ENCODE results near the gene CRTAC1. TPM values are rescaled to one million over a fixed set of nuclear protein-coding genes. Genes with fewer than 3 reads are reported as not detected.
A peak's percentile ranks its signal among the peaks of the same experiment; 100 is the strongest.

CRTAC1 gene
- total RNA-seq, 1 experiment from 2014 or later = not detected

- DNase-seq (ENCODE audit: low spot score) = no peak
These were observed 132.0 kb downstream of the CRTAC1 start for GRCh38 chr10:97898429-97898828.

GRCh38 chr10:97896756-97897358 is 133.6 kb downstream of the CRTAC1 start:
- no peak for DNase-seq (ENCODE audit: low spot score)

GRCh38 chr10:97895915-97896314 is 134.5 kb downstream of the CRTAC1 start:
- DNase-seq (ENCODE audit: low spot score) = no peak

GRCh38 chr10:97895084-97895483 is 135.3 kb downstream of the CRTAC1 start:
- DNase-seq (ENCODE audit: low spot score) = no peak

GRCh38 chr10:97894092-97894491 is 136.3 kb downstream of the CRTAC1 start:
- DNase-seq (ENCODE audit: low spot score) = no peak

- no peak for DNase-seq (ENCODE audit: low spot score)
These were observed 137.5 kb downstream of the CRTAC1 start for GRCh38 chr10:97892939-97893338.

- DNase-seq (ENCODE audit: low spot score) = no peak
These were observed 137.9 kb downstream of the CRTAC1 start for GRCh38 chr10:97892506-97892905.

GRCh38 chr10:97891497-97892167 is 138.8 kb downstream of the CRTAC1 start:
- DNase-seq (ENCODE audit: low spot score) = no peak

GRCh38 chr10:97889461-97890265 is 140.8 kb downstream of the CRTAC1 start:
- no peak for DNase-seq (ENCODE audit: low spot score)

GRCh38 chr10:97888641-97889262 is 141.7 kb downstream of the CRTAC1 start:
- peak; percentile 57 for DNase-seq (ENCODE audit: low spot score)

GRCh38 chr10:97888134-97888533 is 142.3 kb downstream of the CRTAC1 start:
- DNase-seq (ENCODE audit: low spot score) = no peak

- DNase-seq (ENCODE audit: low spot score) = no peak
These were observed 143.0 kb downstream of the CRTAC1 start for GRCh38 chr10:97887399-97887798.

- no peak for DNase-seq (ENCODE audit: low spot score)
These were observed 144.1 kb downstream of the CRTAC1 start for GRCh38 chr10:97886286-97886685.

- no peak for DNase-seq (ENCODE audit: low spot score)
These were observed 147.3 kb downstream of the CRTAC1 start for GRCh38 chr10:97883092-97883485.

GRCh38 chr10:97882142-97883091 is 148.0 kb downstream of the CRTAC1 start:
- peak; percentile 87 for DNase-seq (ENCODE audit: low spot score)

- no peak for DNase-seq (ENCODE audit: low spot score)
These were observed 150.3 kb downstream of the CRTAC1 start for GRCh38 chr10:97880109-97880508.

- DNase-seq (ENCODE audit: low spot score) = no peak
These were observed 151.2 kb downstream of the CRTAC1 start for GRCh38 chr10:97879241-97879640.

GRCh38 chr10:97876402-97876801 is 154.0 kb downstream of the CRTAC1 start:
- DNase-seq (ENCODE audit: low spot score) = no peak

- DNase-seq (ENCODE audit: low spot score) = no peak
These were observed 155.0 kb downstream of the CRTAC1 start for GRCh38 chr10:97875391-97875790.

GRCh38 chr10:97874332-97874731 is 156.1 kb downstream of the CRTAC1 start:
- no peak for DNase-seq (ENCODE audit: low spot score)

GRCh38 chr10:97873569-97873968 is 156.9 kb downstream of the CRTAC1 start:
- DNase-seq (ENCODE audit: low spot score) = no peak
